ENCODE measurements around the gene SFN.

The SFN gene

GRCh38 chr1:26826261-26827105 lies 36.5 kb upstream of the SFN start, which contains the start of gene ZDHHC18:
Gene ZDHHC18 (plus strand): TSS chr1:26826688. CDS start chr1:26826805, 117 bp downstream.
- DNase-seq (ENCODE audit: low read depth) = no peak
- TF ChIP-seq CTCF (IDR thresholded peaks at IDR 0.05; ENCODE audit: low read depth, low read length, missing control alignments) = peak; percentile 50

DNA sequence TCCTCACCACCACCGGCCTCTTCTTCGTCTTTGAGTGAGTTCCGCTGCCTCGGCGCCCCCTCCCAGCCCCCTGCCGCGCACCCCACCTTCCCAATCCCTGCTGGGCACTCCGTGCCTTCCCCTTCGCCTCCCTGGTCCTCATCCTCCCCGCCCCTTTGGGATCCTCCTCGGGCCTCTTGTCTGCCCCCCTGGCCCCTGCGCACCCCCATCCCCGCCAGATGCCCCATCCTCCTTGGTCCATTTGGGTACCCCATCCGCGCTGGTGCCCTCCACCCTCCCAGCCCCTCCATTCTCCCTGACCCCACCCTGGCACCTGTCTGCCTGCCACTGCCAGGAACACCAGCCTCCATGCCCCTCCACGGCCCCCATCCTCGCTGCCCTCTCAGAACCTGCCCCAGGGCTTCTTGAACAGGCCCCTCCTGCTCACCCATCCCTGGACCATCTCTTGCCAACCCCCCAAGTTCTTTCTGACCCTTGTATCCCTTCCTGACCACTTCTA lies 35.8 kb upstream of the SFN start:
- no peak for TF ChIP-seq CTCF (IDR thresholded peaks at IDR 0.05; ENCODE audit: low read depth, low read length, missing control alignments)
- DNase-seq (ENCODE audit: low read depth) = no peak
- peak overlapping the region; percentile 50 for H3K4me3 ChIP-seq (ENCODE audit: low read depth, low read length)

More at GRCh38 chr1:26826261-26827105, 36.5 kb upstream of the SFN start, which contains the start of gene ZDHHC18:
- H3K4me3 ChIP-seq (ENCODE audit: low read depth, low read length) = peak within 1 kb of the TSS; percentile 50

DNA sequence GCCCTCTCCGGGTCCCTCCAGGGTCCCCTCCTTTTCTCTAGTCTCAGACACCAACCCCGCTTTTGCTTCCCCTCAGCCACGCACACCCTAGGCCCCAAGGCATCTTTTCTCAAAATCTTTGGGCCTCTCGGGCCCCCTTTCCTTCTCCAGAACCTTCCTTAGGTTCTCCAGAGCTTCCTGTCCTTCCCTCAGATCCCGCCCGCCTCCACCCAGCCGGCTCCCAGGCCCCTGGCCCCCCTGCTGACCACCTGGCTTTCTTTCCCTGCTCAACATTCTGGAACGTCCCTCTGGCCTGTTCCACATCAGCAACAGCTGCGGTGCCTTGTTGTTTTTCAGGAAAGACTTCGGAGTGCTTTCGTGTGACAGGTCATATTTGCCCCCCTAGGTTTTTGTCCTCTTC lies 35.3 kb upstream of the SFN start:
- no peak for TF ChIP-seq CTCF (IDR thresholded peaks at IDR 0.05; ENCODE audit: low read depth, low read length, missing control alignments)
- DNase-seq (ENCODE audit: low read depth) = no peak

DNA sequence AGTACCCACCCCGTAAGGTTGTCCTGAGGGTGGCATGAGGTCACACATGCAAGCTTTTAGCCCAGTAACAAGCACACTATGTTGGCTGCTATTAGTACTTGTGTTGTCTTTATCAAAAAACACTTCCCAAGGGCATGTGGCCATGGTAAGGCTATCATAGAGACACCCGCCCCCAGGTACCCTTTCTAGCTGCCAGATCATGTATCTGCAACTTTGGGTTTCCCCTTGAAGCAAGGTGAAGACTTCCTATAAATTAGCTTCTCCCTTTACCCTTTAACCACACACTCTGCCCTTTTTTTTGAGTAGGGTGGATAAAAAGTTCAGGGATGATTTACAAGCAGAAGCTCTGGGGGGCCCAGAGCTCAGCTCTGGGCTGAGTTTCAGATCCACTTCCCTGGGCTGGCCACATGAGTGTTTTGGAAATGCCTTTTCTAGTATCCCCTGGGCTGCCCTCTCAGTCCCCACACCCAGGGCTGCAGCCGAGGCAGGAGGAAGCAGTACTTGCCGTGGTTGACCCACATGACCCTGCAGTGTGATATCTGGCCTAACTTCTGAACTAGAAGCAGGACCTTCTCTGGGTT lies 34.4 kb upstream of the SFN start:
- peak overlapping the region; percentile 50 for H3K4me3 ChIP-seq (ENCODE audit: low read depth, low read length)
- no peak for DNase-seq (ENCODE audit: low read depth)

More for the DNA sequence above, 35.3 kb upstream of the SFN start:
- peak overlapping the region; percentile 50 for H3K4me3 ChIP-seq (ENCODE audit: low read depth, low read length)

DNA sequence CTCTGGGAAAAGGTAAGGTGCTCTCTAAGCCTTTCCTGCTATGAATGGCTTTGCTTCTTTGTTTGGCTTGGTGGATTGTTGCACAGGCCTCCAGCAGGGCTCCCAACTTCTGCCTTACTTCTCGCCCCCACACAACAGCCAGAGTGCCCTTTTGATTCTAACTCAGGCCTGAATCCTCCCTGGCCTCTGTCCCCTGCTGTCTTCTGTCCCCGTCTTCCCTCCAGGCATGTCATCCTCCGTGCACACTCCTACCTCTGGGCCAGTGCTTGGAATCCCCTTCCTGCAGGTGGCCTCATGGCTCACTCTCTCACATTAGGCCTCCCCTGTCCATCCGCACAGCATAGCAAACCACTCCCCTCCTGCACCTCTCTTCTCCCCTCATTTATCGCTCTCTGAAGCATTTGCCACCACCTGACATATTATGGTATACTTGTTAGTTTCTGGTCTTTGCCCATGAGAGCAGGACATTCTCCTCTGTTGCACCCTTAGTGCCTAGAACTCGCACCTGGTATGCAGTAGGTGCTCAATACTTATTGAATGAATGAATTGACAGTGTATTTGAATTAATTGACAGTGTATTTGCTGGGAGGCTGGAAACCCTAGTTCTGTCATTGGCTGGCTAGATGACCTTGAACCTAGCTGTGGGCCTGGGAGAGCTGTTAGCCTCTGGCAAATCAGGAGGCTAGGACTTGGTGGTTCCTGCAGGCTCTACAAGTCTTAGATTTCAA lies 33.6 kb upstream of the SFN start:
- no peak for TF ChIP-seq CTCF (IDR thresholded peaks at IDR 0.05; ENCODE audit: low read depth, low read length, missing control alignments)
- H3K4me3 ChIP-seq (ENCODE audit: low read depth, low read length) = peak overlapping the region; percentile 50
- DNase-seq (ENCODE audit: low read depth) = no peak

More for the DNA sequence above, 34.4 kb upstream of the SFN start:
- no peak for TF ChIP-seq CTCF (IDR thresholded peaks at IDR 0.05; ENCODE audit: low read depth, low read length, missing control alignments)

DNA sequence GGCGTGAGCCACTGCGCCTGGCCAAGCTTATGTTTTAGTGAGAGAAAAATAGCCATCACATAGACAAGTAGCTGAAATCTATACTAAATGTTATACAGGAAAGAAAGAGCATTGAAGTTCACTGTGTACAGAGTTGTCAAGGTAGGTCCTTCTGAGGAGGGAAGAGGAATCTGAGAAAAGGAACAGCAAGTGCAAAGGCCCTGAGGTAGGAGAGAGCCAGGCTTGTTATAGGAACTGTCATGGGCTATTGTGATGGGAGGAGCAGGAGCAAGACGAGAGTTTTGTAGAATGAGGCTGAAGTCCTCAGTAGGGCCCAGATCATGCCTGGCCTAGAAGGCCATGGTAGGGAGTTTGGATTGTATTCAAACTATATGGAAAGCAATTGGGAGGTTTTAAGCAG lies 31.9 kb upstream of the SFN start:
- no peak for DNase-seq (ENCODE audit: low read depth)

More for the DNA sequence above, 31.9 kb upstream of the SFN start:
- H3K4me3 ChIP-seq (ENCODE audit: low read depth, low read length) = no peak overlapping the region
- no peak for TF ChIP-seq CTCF (IDR thresholded peaks at IDR 0.05; ENCODE audit: low read depth, low read length, missing control alignments)

Measured in GM12864 (cell line).